Esophagus muscularis mucosa (tissue), 4 donors: ENCODE results near the gene PFDN5.

ENCODE experiments used
- EP300 ChIP-seq: sonication (generic); formaldehyde crosslinking; IDR thresholded peaks from one replicate; pipeline ENCODE4 v1.6.1; 2017; ENCODE audit warnings: antibody characterized with exemption
- POLR2A ChIP-seq: fragments of 450-650 bp; IDR thresholded peaks from one replicate; pipeline ENCODE4 v1.6.1; 2017; ENCODE audit warnings: antibody characterized with exemption, moderate library complexity, mild to moderate bottlenecking, low read depth
- POLR2AphosphoS5 ChIP-seq, 2 donors: sonication (generic); formaldehyde crosslinking; IDR thresholded peaks; one replicate each; pipeline ENCODE4 v1.6.1; 2017; ENCODE audit warnings: antibody characterized with exemption in 2 of 2
- TF ChIP-seq, protein P1 (sequence below), 3 experiments: fragments of 200-600 bp in 2 of 3; fragments of 450-650 bp in 1 of 3; sonication (generic) in 2 of 3; IDR thresholded peaks; one replicate each; pipeline ENCODE4 v1.5.1; 2017 to 2019; ENCODE audit warnings: antibody characterized with exemption in 3 of 3, mild to moderate bottlenecking in 2 of 3, moderate library complexity in 1 of 3

GRCh38 chr12:53255996-53256395 lies 39.3 kb upstream of the PFDN5 start:
- TF ChIP-seq, protein P1, sequence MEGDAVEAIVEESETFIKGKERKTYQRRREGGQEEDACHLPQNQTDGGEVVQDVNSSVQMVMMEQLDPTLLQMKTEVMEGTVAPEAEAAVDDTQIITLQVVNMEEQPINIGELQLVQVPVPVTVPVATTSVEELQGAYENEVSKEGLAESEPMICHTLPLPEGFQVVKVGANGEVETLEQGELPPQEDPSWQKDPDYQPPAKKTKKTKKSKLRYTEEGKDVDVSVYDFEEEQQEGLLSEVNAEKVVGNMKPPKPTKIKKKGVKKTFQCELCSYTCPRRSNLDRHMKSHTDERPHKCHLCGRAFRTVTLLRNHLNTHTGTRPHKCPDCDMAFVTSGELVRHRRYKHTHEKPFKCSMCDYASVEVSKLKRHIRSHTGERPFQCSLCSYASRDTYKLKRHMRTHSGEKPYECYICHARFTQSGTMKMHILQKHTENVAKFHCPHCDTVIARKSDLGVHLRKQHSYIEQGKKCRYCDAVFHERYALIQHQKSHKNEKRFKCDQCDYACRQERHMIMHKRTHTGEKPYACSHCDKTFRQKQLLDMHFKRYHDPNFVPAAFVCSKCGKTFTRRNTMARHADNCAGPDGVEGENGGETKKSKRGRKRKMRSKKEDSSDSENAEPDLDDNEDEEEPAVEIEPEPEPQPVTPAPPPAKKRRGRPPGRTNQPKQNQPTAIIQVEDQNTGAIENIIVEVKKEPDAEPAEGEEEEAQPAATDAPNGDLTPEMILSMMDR (IDR thresholded peaks at IDR 0.05), result no peak
- TF ChIP-seq POLR2A (no peak), POLR2AphosphoS5 (IDR thresholded peaks at IDR 0.05) (no peak), EP300 (no peak)
